ENCODE data around the gene PROCA1.

The PROCA1 gene

GRCh38 chr17:28655160-28655559 is 56.5 kb downstream of the PROCA1 start:
- ATAC-seq (peak; percentile 74), DNase-seq (ENCODE audit: low spot score in 2 of 2) (no peak)
- Mint-ChIP-seq H3K27ac (no peak overlapping the region), H3K4me3 (no peak overlapping the region), H3K36me3 (peaks cover 83% of the 10 kb centered on the region), H3K9me3 (no peaks in the 10 kb centered on the region), H3K4me1 (peaks cover 14% of the 10 kb centered on the region)

Data from stimulated activated effector memory CD8-positive, alpha-beta T cell treated with anti-CD3 and anti-CD28 coated beads, Interleukin-12 subunit alpha, Interleukin-12 subunit beta, amount 100 ng/mL, for 72 hours (primary cell).